GM21825 (cell line): Measurements from ENCODE around the gene PMF1.
A peak's percentile ranks its signal among the peaks of the same experiment; 100 is the strongest.

Source experiments
- ATAC-seq: cut with Tn5 transposase; IDR thresholded peaks from one replicate; pipeline ENCODE4 v1.9.1; 2021; ENCODE audit warnings: mild to moderate bottlenecking, moderate library complexity; ENCODE audit not compliant: unreplicated experiment

Gene PMF1

DNA sequence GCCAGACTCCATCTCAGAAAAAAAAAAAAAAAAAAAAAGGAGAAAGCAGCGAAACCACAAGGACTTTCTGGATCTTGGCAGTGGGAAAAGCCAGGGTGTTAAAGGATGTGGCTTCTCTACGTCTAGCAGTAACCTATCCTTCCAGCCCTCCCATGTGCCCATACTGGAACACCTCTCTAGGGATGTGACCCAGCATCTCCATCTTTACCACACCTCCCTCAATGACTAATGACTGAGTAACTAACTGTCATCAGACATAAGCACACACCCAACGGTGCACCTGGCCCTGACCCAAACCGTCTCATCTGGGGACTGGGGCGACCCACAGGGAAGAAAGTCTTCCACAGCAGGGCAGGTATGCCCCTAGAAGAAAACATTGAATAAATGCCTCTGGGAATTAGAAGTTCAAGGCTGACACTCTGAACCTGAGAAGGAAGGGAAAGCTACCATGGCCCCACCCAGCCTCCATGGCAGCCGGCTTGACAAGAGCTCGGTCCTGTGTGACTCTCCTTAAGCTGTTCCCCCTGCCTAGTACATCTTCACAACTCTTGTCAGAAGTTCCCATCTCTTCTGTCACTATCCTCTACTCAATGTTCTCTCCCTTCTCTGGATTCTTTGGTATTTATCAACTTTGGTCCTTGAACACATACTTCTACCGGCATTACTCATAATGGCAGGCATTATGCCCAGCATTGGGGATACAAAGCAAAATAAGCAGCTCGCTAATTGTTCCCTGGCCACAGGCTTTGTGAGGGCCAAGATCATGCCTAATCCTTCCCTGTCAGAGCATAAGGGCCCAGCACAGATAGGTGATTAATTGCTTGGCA lies 49.9 kb downstream of the PMF1 start:
- ATAC-seq = no peak

DNA sequence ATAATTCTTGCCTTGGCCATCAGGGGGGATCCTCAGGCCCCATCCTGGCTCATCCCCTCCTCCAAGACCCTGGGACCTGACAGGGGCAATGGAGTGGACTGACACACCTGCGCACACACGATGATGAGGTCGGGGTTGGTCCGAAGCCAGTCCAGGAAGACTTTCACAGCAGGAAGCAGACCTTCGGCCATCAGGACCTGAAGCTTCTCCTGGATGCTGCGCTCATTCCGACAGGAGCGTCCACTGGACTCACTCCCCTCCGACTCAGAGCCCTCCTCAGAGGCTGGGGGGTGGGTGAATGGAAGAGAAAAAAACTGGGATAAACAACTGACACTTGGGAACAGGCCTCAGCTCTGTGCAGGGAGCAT lies 50.5 kb downstream of the PMF1 start:
- ATAC-seq = no peak

- ATAC-seq = no peak
Observed at GRCh38 chr1:156266051-156266450, 53.2 kb downstream of the PMF1 start.

DNA sequence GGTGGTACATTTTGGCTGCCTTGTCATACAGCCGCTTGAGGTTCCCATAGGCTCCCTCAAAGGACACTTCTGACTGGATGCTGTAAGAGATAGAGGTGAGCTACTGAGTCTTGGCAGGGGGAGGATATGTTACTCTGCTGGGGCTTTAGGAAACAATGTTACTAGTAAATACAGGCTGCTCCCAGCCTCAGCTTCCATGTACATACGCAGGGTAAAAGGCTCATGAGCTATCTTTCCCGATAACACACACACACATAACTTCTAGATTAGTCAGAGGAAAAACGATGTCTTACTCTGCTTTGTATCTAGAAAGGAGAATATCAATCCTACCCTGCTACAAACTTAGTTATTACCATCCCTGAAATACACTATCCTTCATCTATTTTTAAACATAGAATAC lies 55.5 kb downstream of the PMF1 start:
- ATAC-seq = no peak

DNA sequence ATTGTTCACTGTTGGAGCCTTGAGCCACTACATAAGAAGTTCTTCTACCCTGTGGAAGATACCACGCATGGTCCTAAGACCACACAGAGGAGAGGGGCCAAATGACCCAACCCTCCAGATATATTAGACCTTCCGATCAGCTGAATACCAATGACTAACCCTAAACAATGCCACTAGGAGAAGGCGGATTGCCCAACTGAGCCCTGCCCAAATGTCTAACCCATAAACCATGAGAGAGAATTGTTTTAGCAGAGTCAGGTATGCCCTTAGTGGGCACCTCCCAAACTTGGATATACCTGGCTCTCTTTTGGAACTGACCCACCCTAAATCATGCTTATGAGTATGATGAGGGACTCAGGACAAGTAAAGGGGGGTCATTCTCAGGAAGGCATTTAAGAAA lies 57.5 kb downstream of the PMF1 start:
- no peak for ATAC-seq

DNA sequence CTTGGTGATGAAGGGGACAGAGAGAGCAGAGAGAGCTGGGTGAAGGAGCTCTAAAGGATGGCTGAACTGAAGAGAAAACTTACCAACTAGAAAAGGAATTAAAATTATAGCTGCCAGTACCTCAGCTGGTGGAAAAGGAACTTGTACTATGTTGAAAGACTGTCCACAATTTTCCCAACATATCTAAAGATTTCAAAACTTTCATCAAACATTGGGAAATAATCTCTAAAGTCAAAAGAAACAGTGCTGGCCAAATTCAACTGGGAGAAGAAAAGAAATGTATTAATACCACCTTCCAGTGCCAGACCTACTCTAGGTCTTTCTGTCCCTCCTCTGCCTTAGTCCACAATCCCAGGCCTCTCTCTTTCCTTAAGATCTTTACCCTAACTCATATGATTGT lies 63.7 kb downstream of the PMF1 start:
- ATAC-seq = no peak

GRCh38 chr1:156276966-156277381 lies 64.2 kb downstream of the PMF1 start:
- no peak for ATAC-seq

- ATAC-seq = no peak
Observed at GRCh38 chr1:156279837-156280236, 67.0 kb downstream of the PMF1 start.

- no peak for ATAC-seq
Observed at GRCh38 chr1:156281281-156281680, 68.5 kb downstream of the PMF1 start.

DNA sequence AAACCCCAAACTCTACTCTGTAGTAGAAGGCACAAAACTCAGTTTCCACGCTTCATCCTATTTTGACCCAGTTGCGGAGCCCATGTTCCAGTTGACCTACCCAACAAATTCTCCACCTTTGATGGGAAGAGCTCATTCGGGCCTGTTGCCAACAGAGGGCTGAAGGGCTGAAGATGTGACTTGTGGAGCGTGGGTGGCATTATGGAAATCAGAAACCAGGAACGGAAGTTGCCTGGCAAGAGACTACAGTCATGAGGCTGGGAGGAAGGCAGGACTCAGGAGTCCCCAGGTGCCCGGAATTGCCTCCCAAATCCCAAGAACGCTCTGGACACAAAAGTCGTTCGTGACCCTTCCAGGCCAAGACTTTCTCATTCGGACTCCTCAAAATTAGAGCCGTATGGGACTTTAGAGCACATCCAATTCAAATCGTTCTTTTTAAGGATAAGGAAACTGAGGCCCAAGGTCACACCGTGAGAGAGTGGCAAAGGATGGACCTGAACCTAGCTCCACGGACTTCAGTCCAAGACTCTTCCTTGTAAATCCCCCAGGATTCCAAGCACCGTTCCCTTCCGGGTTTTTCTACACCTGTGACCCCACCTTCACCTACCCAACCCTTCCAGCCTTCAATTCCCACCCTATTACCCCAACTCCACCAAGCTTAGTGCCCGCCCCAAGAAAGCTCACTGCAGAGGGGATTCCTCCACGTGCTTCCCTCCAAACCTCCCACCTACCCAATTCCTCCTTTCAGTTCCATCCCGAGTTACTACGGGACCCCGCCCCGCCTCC lies 69.1 kb downstream of the PMF1 start:
- ATAC-seq = peak; percentile 4

DNA sequence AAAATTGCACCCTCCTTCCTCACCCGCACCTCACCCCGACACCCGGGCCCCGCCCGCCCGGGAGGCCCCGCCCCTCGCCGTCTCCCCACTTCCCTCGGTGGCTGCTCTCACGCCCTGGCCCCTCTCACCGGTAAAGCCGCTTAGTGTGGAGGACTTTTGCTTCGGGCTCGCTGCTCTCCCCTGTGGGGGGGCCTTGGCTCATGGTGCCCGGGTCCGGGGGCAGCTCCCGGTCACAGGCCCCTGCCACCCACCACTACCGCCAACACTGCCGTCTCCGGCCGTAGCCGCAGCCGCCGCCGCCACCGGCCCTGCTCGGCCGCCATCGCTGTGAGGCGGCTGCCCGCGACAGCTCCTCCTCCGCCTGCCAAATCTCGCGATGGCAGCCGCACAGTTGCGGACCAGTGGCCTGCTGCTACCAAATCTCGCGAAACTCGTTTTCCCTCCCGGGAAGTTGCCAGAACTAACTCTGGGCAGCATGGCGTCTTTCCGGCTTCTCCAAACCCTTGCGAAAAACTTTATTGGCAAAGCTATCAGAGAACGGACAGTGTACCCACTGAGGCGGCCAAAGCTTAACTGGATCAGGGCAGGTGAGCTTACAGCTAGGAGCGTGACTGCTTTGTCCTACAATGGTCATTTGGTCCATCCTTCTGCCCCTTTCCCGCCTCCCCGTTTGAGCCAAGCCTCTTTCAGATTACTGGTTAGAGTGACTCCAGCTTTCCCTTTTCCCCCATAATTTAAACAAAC lies 69.8 kb downstream of the PMF1 start, which contains the start of gene SMG5:
Gene SMG5, minus strand, starts transcription at position 347 of the 744 bp plus-strand sequence. Its CDS starts 145 bp downstream, at position 202.
- ATAC-seq = peak; percentile 66

- no peak for ATAC-seq
Observed at GRCh38 chr1:156283521-156283920, 70.7 kb downstream of the PMF1 start.

GRCh38 chr1:156284112-156284511 lies 71.3 kb downstream of the PMF1 start, which contains the start of gene TMEM79:
TMEM79 (plus strand) TSS chr1:156284325; CDS start chr1:156285227, 902 bp downstream.
- no peak for ATAC-seq

- ATAC-seq = no peak
Observed at GRCh38 chr1:156284757-156285156, 72.0 kb downstream of the PMF1 start.

DNA sequence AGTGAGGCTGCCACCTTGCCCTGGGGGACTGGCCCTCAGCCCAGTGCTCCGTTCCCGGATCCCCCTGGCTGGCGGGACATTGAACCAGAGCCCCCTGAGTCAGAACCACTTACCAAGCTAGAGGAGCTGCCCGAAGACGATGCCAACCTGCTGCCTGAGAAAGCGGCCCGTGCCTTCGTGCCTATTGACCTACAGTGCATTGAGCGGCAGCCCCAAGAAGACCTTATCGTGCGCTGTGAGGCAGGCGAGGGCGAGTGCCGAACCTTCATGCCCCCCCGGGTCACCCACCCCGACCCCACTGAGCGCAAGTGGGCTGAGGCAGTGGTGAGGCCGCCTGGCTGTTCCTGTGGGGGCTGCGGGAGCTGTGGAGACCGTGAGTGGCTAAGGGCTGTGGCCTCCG lies 72.6 kb downstream of the PMF1 start:
- no peak for ATAC-seq

- ATAC-seq = no peak
Observed at GRCh38 chr1:156286061-156286460, 73.3 kb downstream of the PMF1 start.
